Transverse colon (tissue), 4 donors: Measurements from ENCODE around the gene MEG3. TPM values are rescaled to one million over a fixed set of nuclear protein-coding genes. Genes with fewer than 3 reads are reported as not detected.

ENCODE experiments used
- DNase-seq: peaks from one replicate; pipeline ENCODE4 v3.0.0-alpha.2; 2019
- H3K27ac ChIP-seq, 4 donors: fragments of 200-600 bp; sonication (generic); 2 replicates each; pipeline ENCODE4 v1.5.1; 2016 to 2018; ENCODE audit warnings: inconsistent platforms in 4 of 4
- H3K27me3 ChIP-seq: fragments of 200-600 bp; sonication (generic); 2 replicates; pipeline ENCODE4 v1.5.1; 2017; ENCODE audit warnings: inconsistent platforms
- H3K36me3 ChIP-seq, 4 donors: fragments of 200-600 bp; sonication (generic); 2 replicates each; pipeline ENCODE4 v1.5.1; 2017 to 2019; ENCODE audit warnings: inconsistent platforms in 4 of 4
- H3K4me1 ChIP-seq, 4 donors: fragments of 200-600 bp; sonication (generic); 2 replicates each; pipeline ENCODE4 v1.5.1; 2017 to 2020; ENCODE audit warnings: inconsistent platforms in 4 of 4
- H3K4me3 ChIP-seq, 4 donors: fragments of 200-600 bp; sonication (generic); 1 replicate in 1 of 4; 2 replicates in 3 of 4; pipeline versions ENCODE4 v1.5.1 to v1.6.1; 2017 to 2019; ENCODE audit warnings: inconsistent platforms in 4 of 4
- H3K9me3 ChIP-seq, 2 donors: fragments of 200-600 bp; sonication (generic); 2 replicates each; pipeline ENCODE4 v1.5.1; 2017 to 2019; ENCODE audit warnings: inconsistent platforms in 2 of 2
- CTCF ChIP-seq, 5 experiments: fragments of 200-600 bp in 3 of 5; fragments of 450-650 bp in 2 of 5; sonication (generic) in 3 of 5; IDR thresholded peaks; 1 replicate in 2 of 5; 2 replicates in 3 of 5; pipeline ENCODE4 v1.5.1; 2016 to 2017; ENCODE audit warnings: antibody characterized with exemption in 5 of 5, inconsistent platforms in 3 of 5, mild to moderate bottlenecking in 2 of 5, moderate library complexity in 1 of 5
- EP300 ChIP-seq: sonication (generic); formaldehyde crosslinking; IDR thresholded peaks from one replicate; pipeline ENCODE4 v1.6.1; 2017; ENCODE audit warnings: antibody characterized with exemption, low read depth
- POLR2A ChIP-seq: fragments of 450-650 bp; IDR thresholded peaks from one replicate; pipeline ENCODE4 v1.6.1; 2016; ENCODE audit warnings: antibody characterized with exemption, mild to moderate bottlenecking, moderate library complexity
- POLR2AphosphoS5 ChIP-seq, 3 donors: sonication (generic); formaldehyde crosslinking; IDR thresholded peaks; one replicate each; pipeline ENCODE4 v1.6.1; 2016; ENCODE audit warnings: antibody characterized with exemption in 3 of 3
- WGBS, 2 donors: methylation state at CpG; one replicate each; pipeline ENCODE4 v1.1.5; 2018; ENCODE audit warnings: low coverage in 1 of 2; 5-methylcytosine and 5-hydroxymethylcytosine counted together
- in situ Hi-C, 4 donors: fragments of 200-750 bp; cut with MboI; loops; one replicate each; pipeline versions ENCODE4 v1.15.0 to v1.15.1; 2017; ENCODE audit warnings: low sequenced_read_pairs in 3 of 4, low pct_ligation_motif_present in 1 of 4, low pct_unique_long_range_greater_than_20kb in 1 of 4
- intact Hi-C: fragments of 100-400 bp; cut with DNase I; formaldehyde crosslinking; loops from one replicate; pipeline ENCODE4 v1.15.1; 2023; ENCODE audit warnings: low total_unique reads
- total RNA-seq, 4 donors: library from RNA; depleted of rRNA; stranded (reverse); fragments of >200 nt; gene quantifications; one replicate each; pipeline ENCODE4 v1.1.0, GENCODE V29; 2016

The MEG3 gene
- total RNA-seq, 4 donors from 2014 or later: 10.6 to 156 (median 40.1) TPM

GRCh38 chr14:100866666-100867630 is 41.0 kb downstream of the MEG3 start:
- no peaks in the 10 kb centered on the region for H3K4me1 ChIP-seq
- H3K27me3 ChIP-seq: no peaks in the 10 kb centered on the region
- no peaks in the 10 kb centered on the region for H3K9me3 ChIP-seq
- H3K27ac ChIP-seq: no peak overlapping the region
- no peaks in the 10 kb centered on the region for H3K36me3 ChIP-seq
- no peak for DNase-seq
- in situ Hi-C loops (loop anchor here in 1 of 4 donors (25.0 kb wide), 1 partner anchor 370 kb away; no protein-coding TSS in a partner anchor), intact Hi-C loops (no loop called here)
- 90% methylated on average over 18 of the region's 18 CpGs; no CpG with 5 or more reads in 1 of the 2 donors for WGBS, 2 donors
- TF ChIP-seq POLR2AphosphoS5 (IDR thresholded peaks at IDR 0.05) (no peak), EP300 (no peak), CTCF (IDR thresholded peaks at IDR 0.05) (no peak), POLR2A (no peak)
- H3K4me3 ChIP-seq: no peak overlapping the region

GRCh38 chr14:100867631-100868315 is 41.9 kb downstream of the MEG3 start:
- intact Hi-C loops (no loop called here), in situ Hi-C loops (loop anchor here in 1 of 4 donors (25.0 kb wide), 1 partner anchor 370 kb away; no protein-coding TSS in a partner anchor)
- Histone ChIP-seq H3K4me1 (no peaks in the 10 kb centered on the region), H3K4me3 (no peak overlapping the region), H3K36me3 (no peaks in the 10 kb centered on the region), H3K27me3 (no peaks in the 10 kb centered on the region), H3K27ac (no peak overlapping the region), H3K9me3 (no peaks in the 10 kb centered on the region)
- TF ChIP-seq POLR2AphosphoS5 (IDR thresholded peaks at IDR 0.05) (no peak), POLR2A (no peak), EP300 (no peak)
- no peak for DNase-seq
- WGBS, 2 donors: 69% methylated on average over 11 of the region's 13 CpGs; no CpG with 5 or more reads in 1 of the 2 donors

- in situ Hi-C loops (loop anchor here in 1 of 4 donors (25.0 kb wide), 1 partner anchor 369 kb away; no protein-coding TSS in a partner anchor), intact Hi-C loops (no loop called here)
- WGBS, 2 donors: 75% methylated on average over 21 of the region's 24 CpGs; no CpG with 5 or more reads in 1 of the 2 donors
- no peaks in the 10 kb centered on the region for H3K36me3 ChIP-seq
- TF ChIP-seq EP300: no peak
- no peak for TF ChIP-seq POLR2A
- TF ChIP-seq CTCF (IDR thresholded peaks at IDR 0.05): no peak
- no peak for TF ChIP-seq POLR2AphosphoS5 (IDR thresholded peaks at IDR 0.05)
- H3K4me3 ChIP-seq: no peak overlapping the region
- no peaks in the 10 kb centered on the region for H3K27me3 ChIP-seq
- no peak for DNase-seq
- H3K9me3 ChIP-seq: no peaks in the 10 kb centered on the region
- no peak overlapping the region for H3K27ac ChIP-seq
- H3K4me1 ChIP-seq: no peaks in the 10 kb centered on the region
Measured at GRCh38 chr14:100868621-100869370, 42.9 kb downstream of the MEG3 start.
